NCI-H1694 treated with DMSO at 0.1 percent for 48 hours (cell line): Measurements from ENCODE around the gene CPEB1.
A peak's percentile ranks its signal among the peaks of the same experiment; 100 is the strongest.

Source experiments
- DNase-seq: peaks from one replicate; lab custom pipeline; 2025; lab: John Stamatoyannopoulos, UW

The CPEB1 gene

GRCh38 chr15:82595203-82595602 lies 52.0 kb downstream of the CPEB1 start:
- no peak for DNase-seq

DNA sequence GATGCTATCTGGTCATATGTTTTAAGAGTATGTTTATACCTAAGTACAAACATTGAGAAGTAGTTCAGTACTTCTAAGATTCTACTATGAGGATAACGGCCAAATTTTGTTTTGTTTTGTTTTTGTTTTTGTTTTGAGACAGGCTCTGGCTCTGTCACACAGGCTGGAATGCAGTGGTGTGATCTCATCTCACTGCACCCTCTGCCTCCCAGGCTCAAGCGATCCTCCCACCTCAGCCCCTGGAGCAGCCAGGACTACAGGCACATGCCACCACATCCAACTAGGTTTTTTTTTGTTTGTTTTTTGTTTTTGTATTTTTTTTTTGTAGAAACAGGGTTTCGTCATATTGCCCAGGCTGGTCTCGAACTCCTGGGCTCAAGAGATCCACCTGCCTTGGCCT lies 59.4 kb downstream of the CPEB1 start:
- no peak for DNase-seq

- DNase-seq: no peak
Observed at GRCh38 chr15:82585072-82585471, 62.1 kb downstream of the CPEB1 start.

- no peak for DNase-seq
Observed at GRCh38 chr15:82580713-82581112, 66.5 kb downstream of the CPEB1 start.

DNA sequence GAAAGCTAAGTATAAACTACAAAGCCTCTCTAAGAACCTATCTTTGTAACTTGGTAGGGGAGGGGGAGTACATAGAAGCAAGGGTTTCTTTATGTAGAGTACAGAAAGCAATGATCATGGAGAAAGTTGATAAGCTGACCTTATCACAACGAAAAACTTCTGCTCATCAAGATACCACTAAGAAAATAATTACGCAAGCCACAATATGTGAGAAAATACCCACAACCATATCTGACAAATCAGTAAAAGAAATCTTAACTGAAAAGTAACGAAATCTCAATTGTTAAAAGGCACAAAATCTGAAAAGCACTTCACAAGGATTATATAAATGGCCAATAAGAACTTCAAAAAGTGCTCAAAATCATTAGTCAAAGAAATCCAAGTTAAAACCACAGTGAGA lies 71.8 kb downstream of the CPEB1 start:
- DNase-seq: no peak

DNA sequence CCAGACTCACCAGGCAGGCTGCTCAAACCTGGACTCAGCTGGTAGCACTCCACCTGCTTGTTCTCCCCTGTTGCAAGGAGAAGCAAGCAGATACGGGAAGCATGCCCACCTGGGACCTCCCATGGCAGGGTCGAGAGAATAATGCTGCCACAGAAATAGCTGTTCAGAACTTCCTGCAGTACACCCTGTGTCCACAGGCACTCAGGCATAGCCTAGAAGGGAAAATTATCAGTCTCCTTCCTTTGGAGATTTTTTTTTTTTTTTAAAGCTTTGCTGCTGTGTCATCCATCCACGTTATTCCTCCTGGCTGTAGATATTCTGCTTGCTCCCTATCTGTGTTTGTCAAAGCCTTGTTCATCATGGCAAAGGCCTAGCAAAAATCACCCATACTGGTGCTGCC lies 74.2 kb downstream of the CPEB1 start:
- no peak for DNase-seq

DNA sequence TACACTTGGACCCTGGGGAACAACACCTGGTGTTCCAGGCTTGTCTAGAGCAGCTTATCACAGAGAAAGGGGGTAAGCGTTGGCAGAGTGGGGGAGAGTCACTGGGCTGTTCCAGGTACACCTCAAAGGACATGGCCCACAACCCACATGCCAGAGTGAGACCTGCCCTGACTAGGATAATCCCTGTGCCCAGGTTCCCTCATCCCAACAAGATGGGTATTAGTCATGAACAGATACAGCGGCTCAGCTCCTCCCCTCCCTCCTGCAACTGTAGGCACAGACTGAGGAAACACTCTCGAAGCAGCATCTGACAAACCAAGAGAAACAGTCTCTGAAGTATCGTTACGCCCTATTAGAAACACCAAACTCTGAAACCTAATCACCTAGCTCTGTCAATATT lies 74.9 kb downstream of the CPEB1 start:
- DNase-seq: no peak

DNA sequence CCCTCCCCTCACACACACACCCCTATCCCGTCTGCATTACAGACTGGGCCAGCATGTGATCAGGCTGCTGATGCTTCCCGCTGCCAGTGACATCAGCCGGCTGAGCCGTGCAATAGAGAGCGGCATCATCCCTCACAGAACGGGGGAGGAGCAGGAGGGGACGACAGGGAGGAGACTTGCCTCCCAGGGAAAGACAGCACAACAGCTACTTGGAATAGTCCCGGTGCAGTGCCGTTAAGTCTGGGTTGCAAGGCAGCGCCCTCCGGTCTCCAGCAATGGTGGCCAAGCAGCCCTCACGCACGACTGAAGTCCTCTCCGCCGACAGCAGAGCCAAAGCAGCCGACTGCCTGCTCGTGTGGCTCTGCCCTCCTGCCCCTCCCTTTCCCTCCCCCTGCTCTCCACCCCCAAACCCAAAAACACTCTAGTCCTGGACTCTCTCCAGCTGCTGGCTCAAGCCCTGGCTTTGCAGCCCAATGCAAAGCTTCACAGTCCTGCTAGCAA lies 75.4 kb downstream of the CPEB1 start:
- DNase-seq: peak; percentile 54

GRCh38 chr15:82570721-82571508 lies 76.2 kb downstream of the CPEB1 start:
- peak; percentile 5 for DNase-seq

DNA sequence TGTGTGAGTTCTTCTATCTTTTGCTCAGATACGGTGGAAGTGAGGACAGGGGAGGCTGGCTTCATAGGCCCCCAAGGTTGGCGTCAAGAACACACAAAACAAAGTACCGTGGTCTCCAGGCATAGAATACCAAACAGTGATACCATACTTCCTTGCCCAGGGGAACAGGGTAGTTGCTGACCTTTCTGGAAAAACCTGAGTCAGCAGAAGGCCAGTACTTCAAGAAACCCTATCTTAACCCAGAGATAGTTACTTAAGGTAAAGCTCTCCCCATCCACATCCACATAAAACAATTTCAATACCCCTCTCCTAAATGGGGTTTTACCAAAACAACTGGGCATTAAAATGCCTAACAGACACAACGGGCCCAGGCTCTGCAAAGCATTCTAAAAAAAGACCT lies 77.3 kb downstream of the CPEB1 start:
- no peak for DNase-seq

DNA sequence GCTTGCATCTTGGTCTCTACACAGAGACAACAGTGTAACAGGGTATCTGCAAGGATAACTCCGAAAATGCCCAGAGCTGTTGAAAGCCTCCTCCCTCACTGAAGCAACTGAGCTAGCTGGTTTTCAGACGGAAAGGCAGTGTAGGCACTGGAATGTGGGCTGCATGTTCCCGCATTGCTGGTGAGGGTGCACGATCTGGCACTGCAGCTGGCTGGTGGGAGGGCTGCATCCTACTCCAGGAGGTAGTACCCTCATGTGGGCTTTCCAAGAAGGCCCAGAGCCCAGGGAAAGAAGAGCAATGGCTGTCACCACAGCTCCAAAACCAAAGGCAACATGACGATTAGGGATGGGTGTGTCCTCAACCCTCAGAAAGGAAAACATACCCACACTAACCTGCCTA lies 78.2 kb downstream of the CPEB1 start:
- DNase-seq: no peak

DNA sequence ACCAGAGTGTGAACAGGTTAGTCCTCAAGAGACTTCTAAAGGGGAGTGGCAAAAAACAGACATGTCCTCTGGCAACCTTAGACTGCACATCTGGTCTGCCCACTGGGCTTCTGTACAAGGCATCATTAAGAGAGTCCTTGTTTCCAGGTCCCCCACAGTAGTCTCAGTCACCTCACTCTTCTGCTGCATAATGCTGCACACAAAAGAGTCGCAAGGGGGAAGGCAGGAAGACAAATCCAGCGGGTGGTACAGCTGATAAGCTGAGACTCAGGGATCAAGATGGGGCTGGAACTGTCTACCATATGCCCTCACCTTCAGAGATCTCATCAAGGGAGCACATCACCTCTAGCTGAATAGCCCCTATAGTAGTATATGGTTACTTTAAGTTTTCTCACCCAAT lies 79.5 kb downstream of the CPEB1 start:
- DNase-seq: no peak

GRCh38 chr15:82566690-82567089 lies 80.5 kb downstream of the CPEB1 start:
- no peak for DNase-seq

- no peak for DNase-seq
Observed at GRCh38 chr15:82558502-82558901, 88.7 kb downstream of the CPEB1 start.

DNA sequence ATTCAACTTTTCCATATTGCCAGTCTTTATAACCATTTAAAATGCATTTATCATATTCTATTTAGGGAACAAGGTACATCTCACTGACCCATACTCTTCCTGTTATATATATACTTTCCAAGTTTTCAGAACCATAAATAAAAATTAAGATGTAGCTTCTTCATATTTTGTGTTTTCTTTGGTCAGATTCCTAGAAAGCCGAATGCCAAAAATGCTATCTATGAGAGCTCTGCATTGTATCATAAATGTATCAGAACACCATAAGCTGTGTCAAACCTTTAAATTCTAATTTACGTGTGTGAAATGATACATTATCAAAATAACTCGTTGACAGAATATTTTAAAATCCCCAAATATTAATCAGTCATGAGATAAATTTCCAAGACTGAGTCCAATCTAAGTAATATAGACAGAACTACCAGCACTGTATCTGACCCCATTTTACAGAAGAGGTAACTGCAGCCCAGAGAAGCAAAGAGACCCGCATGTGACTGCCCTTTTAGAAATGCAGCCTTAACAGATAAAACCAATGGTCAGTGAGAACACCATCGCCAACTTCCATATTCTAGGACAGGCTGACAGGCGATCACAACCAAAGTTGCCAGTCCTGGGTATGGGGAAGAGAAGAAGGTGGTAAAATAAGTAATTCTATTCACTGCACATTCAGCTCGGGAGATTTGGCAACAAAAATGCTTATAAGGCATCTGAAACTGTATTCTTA lies 90.7 kb downstream of the CPEB1 start:
- DNase-seq: no peak

DNA sequence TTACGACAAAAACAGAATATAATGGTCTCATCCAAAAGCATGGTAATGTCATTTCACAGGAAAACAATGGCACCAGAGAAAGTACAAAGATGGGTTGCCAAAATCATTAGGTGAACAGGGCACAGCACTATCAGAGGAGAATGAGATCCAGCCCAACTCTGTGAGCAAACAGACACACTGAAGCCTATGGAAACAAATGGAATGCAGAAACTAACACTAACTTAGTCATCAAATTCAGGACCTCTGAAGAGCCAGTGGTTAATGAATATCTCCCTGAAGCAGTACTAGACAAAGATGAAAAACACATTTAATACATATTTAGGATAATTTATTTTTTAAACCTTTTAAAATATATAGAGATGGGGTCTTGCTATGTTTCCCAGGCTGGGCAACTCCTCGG lies 92.3 kb downstream of the CPEB1 start:
- DNase-seq: no peak

GRCh38 chr15:82554351-82554750 lies 92.8 kb downstream of the CPEB1 start:
- no peak for DNase-seq

GRCh38 chr15:82553846-82554245 lies 93.3 kb downstream of the CPEB1 start:
- DNase-seq: no peak

DNA sequence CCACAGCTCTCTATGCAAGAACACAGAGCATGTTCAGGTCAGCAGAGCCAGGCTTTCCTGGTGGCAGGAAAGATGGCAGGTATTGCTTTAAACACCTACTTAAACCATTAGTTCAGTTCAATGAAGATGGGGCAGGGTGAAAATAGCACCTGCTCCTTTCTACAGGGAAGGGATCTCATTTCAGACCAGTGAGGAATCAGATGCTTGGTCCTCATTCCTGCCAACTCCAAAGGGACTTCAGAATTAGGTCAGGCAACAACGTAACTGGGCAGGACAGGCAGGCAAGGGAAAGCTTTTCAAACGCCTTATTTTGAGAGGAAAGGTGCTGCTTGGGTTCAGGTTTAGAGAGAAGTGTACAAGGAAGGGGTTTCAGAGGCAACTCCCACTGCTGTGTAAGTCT lies 94.3 kb downstream of the CPEB1 start:
- DNase-seq: no peak

DNA sequence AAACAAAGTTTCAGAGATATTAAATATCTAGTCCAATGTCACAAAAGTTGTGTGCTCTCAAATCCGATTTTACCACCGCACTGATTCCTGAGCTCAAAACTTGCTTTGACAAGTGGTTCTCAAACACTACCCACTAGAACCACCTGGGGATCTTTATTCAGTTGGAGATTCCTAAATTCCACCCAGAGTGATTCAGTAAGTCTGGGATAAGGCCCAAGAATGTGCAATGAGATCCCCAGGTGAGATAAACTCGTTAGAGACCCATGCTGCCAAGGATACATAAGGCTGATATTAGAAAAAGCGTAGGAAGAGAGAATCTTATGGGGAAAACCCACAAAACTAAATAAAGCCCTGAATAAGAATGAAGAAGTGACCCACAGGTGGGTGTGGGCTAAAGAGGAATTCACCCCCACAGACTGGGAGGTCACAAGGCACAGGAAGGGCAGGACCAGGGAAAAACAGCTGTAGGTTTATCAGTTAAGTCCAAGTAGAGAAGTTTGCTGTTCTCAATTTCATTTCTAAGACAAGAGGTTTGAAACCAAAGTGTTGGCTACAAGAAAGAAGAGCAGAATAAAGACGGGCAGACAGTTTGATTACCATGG lies 95.4 kb downstream of the CPEB1 start:
- DNase-seq: no peak

DNA sequence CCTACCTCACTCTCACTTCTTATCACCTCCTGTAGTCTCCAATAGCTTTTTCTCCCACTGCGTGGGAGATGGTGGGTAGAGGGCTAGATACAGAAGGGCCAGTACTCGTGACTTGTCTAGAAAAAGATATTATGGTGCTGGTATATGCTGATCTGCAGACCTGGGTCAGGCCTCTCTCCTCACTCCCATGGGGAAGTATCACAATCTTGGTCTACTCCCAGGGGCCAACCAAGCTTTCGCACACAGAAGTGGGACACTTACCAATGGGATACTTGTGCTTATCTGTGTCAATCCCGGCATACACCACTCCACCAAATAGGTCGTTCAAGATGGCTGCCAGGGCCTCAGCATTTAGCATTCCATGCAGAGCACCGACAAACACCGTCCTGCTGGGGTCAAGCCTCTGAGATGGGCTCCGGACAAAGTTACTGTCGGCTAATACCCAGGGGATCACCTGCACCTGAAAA lies 97.9 kb downstream of the CPEB1 start:
- DNase-seq: no peak

GRCh38 chr15:82548700-82549099 lies 98.5 kb downstream of the CPEB1 start:
- no peak for DNase-seq

DNA sequence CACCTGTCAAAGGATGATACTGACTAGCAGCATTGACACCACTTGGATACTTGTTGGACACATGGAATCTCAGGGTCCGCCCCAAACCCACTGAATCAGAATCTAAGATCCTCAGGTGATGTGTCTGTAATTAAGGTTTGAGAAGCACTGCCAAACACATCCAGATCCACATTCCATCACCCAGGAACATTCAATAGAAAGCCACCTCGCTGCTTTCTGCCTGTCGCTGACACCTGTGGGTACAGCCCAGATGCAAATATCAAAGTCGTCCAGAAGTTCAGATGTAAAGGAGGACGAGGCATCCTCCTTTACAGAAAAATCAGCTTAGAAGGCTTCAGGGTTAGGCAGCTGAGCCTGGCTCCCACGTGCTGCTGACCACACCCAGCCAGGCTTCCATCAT lies 101.7 kb downstream of the CPEB1 start:
- no peak for DNase-seq
